HG02588 (cell line): Measurements from ENCODE around the gene MEI1.
"Not testable (repeated sequence)": the region's sequence is repeated elsewhere in the genome, so short reads cannot be mapped to it uniquely, and the experiment has no call there.

Experiments used
- ATAC-seq: cut with Tn5 transposase; IDR thresholded peaks from one replicate; pipeline ENCODE4 v1.9.1; 2021; ENCODE audit warnings: mild to moderate bottlenecking, moderate library complexity; ENCODE audit not compliant: unreplicated experiment

Gene MEI1

DNA sequence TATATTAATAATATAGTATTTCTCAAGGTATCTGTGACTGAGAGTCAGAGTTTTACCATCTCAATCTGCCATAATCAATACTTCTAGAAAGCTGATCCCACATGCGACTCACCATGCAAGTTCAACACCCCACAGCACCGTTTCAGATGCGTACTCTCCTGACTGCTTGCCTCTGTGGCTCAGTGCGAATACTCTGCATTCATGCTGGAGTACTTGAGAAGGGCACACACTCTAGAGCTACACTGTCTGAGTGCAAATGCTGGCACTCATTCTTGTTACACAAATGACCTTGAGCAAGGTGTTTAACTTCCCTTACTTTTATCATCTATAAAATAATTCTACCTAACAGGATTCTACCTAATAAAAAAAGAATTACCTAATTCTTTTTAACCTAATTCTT is 23.2 kb upstream of the MEI1 start:
- ATAC-seq = no peak

DNA sequence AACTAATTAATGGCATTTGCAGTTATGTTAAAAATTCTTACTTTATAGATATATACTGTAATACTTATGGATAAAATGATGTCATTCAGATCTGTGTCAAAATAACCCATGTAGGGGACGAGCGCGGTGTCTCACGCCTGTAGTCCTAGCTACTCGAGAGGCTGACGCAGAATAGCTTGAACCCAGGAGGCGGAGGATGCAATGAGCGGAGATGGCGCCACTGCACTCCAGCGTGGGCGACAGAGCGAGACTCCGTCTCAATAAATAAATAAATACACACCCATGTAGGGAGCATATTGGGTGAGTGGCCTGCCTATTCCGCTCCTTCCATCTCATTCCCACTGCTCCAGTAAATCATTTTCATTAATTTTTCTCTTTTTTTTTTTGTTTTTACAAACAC is 17.7 kb upstream of the MEI1 start:
- no peak for ATAC-seq

- peak; percentile 73 for ATAC-seq
Measured at GRCh38 chr22:41682033-41682807, 17.1 kb upstream of the MEI1 start.

- ATAC-seq = no peak
Measured at GRCh38 chr22:41683052-41683451, 16.3 kb upstream of the MEI1 start.

GRCh38 chr22:41683616-41684015 is 15.7 kb upstream of the MEI1 start:
- ATAC-seq = no peak

DNA sequence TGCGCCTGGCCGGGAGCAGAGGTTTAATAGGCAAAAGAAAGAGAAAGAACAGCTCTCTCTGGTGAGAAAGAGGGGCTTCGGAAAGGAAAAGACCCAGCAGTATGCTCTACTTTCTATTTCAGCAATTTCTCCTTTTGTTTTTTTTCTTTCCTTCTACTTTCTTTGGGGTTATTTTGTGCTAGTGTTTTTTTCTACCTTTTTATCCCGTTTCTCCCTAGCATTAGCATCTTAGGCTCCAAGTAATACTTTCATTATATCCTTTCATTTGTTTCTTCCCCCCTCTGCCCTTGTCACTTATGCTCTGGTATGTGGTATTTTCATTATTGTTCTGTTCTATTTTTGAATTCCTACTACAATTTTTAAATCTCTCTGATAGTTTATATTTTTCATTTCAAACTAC is 15.1 kb upstream of the MEI1 start:
- no peak for ATAC-seq

DNA sequence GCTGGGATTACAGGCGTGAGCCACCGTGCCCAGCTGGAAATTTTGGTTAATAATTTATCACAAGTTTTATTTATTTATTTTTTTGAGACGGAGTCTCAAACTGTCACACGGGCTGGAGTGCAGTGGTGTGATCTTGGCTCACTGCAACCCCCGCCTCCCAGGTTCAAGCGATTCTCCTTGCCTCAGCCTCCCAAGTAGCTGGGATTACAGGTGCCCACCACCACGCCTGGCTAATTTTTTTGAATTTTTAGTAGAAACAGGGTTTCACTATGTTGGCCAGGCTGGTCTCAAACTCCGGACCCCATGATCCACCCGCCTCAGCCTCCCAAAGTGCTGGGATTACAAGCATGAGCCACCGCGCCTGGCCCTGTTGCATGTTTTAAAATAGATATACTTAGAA is 12.4 kb upstream of the MEI1 start:
- ATAC-seq = not testable (repeated sequence)

DNA sequence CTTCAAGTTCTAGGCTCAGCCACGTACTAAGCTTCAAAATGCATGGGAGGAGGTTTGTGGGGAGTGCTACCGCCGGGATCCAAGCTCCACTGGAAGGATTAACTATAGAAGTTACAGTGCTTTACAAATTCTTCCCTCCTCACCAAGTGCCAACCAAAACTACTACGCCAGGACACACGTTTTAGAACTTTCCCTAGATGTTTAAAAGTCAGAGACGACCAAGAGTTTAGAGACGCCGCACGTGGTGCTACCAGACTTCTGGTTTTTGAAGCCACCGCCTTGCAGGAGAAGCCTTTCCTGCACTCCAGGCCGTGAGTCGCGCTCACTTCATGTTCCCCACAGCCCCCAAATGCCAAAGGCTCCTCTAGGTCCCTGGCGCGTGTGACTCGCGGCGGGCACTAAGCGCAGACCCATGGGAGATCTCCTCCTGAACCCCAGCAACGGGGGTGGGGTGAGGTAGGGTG is 11.4 kb upstream of the MEI1 start:
- no peak for ATAC-seq

DNA sequence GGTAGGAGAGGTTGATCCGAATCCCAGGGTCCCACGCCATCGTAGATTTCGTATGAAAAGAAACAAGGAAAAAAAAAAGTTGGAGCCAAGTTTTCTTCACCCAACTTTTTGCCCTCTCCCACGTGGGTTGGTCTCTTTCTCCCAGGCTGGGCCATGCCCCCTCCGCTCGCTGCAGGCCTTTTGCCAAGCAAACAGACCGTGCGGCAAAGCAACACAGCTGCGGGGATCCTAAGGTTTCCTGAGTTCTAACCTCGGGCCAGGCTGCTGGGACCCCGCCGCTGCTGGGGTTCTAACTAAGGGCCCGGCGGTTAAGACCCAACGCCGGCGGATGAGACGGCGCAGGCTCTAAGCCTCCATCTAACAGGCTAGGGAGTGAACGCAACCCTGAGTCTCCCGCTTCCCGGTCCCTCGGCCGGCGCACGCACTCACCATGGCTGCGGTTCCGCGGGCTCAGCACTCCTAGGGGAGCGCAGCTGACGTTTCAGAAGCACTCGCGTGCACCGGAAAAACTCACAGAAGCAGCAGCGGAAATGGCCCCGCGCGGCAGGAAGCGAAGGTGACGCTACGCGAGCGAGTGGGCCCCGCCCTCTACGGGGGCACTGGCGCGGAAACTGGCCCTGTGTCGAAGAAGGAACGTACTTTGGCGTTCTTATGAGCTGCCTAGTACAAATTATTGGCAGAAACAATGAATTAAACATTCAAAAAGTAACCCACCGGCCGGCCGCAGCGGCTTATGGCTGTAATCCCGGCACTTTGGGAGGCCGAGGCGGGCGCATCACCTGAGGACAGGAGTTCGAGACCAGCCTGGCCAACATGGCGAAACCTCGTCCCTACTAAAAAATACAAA is 10.7 kb upstream of the MEI1 start, which contains the start of gene SNU13:
Gene SNU13 (minus strand): TSS at position 503 of the 847 bp plus-strand sequence. CDS start 71 bp downstream, at position 432.
- ATAC-seq = peak; percentile 73

- ATAC-seq = no peak
Measured at GRCh38 chr22:41690476-41690875, 8.8 kb upstream of the MEI1 start.

DNA sequence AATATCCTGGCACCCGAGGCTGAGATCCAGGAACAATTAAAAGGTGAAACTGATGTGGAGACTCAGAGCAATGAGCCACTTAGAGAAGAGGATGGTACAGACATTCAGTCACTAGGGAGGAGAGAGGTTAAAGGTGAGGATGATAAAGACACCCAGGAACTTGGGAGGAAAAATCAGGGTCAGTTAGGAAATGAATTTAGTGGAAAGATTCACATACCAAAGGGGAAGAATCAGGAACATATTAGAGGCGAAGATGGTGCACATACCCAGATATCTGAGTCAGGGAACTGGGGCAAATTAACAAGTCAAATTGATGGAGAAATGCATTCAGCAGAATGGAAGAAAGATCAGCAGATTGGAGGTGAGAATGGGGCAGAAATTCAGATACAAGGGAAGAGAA is 4.1 kb upstream of the MEI1 start:
- ATAC-seq = no peak

GRCh38 chr22:41696703-41697102 is 2.6 kb upstream of the MEI1 start:
- no peak for ATAC-seq

DNA sequence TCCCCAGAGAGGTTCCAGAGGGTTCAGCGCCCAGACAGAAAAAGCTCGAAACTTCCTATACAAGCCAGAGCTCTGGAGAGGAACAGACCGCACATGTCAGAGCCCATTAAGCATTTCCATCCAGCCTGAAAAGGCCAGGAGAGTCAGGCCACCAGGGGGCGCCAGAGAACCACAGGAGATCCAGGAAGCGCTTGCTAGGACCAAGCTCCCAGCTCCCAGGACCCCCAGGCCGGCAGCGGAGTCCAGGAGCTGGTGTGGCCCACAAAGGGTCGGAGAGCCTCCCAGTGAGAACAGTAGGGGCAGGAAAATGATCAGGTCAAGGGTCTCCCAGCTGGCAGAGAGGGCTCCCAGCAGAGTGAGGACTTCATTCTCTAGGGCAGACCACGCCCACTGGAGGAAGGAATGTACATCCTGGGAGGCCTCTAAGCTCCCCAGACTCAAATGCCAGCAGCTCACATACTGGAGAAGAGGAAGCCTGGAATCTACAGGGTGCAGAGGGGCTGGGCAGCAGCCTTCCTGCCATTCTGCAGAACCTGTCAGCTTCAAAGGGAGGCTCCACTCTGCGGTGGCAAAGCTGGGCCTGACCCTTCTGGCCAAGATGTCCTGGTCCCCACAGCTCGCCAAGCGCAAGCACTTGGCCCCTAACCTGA is 2.1 kb upstream of the MEI1 start:
- no peak for ATAC-seq

GRCh38 chr22:41700108-41700364 is 733 bp downstream of the MEI1 start:
- ATAC-seq = no peak

- no peak for ATAC-seq
Measured at GRCh38 chr22:41702763-41703162, 3.5 kb downstream of the MEI1 start.

- no peak for ATAC-seq
Measured at GRCh38 chr22:41709341-41709740, 10.0 kb downstream of the MEI1 start.

DNA sequence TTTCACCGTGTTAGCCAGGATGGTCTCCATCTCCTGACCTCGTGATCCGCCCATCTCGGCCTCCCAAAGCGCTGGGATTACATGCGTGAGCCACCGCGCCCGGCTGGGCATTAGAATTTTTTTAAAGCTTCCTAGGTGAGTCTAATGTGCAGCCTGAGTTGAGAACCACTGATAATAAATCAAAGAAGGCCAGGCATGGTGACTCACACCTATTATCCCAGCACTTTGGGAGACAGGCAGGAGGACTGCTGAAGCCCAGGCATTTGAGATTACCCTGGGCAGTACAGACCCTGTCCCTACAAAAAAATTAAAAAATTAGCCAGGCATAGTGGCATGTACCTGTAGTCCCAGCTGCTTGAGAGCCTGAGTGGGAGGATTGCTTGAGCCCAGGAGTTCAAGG is 13.7 kb downstream of the MEI1 start:
- no peak for ATAC-seq

- no peak for ATAC-seq
Measured at GRCh38 chr22:41722496-41722895, 23.2 kb downstream of the MEI1 start.

DNA sequence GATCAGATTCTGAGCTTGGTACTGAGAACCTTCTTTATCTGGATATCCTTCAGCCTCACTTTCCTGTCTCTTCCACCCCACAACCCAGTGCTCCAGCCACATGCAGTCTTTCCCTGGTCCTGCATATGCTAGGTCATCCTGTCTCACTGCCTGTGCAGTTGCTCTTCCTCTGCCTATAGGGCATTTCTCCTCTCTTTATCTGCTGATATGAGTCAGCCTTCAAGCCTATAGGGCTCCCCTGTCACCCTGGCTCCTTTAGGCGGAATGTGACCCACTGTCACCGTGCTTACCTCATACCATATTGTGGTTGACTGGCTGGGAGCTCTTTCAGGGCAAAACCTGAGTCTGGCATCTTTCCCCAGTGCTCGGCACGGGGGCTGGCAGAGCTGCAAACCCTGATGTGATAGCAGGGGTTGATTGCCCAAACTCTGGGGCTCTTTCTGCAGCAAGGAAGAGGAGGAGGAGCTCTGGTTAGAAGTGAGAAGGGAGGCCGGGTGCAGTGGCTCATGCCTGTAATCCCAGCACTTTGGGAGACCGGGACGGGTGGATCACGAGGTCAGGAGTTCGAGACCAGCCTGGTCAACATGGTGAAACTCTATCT is 26.3 kb downstream of the MEI1 start:
- ATAC-seq = no peak

GRCh38 chr22:41731609-41732008 is 32.3 kb downstream of the MEI1 start:
- ATAC-seq = no peak

DNA sequence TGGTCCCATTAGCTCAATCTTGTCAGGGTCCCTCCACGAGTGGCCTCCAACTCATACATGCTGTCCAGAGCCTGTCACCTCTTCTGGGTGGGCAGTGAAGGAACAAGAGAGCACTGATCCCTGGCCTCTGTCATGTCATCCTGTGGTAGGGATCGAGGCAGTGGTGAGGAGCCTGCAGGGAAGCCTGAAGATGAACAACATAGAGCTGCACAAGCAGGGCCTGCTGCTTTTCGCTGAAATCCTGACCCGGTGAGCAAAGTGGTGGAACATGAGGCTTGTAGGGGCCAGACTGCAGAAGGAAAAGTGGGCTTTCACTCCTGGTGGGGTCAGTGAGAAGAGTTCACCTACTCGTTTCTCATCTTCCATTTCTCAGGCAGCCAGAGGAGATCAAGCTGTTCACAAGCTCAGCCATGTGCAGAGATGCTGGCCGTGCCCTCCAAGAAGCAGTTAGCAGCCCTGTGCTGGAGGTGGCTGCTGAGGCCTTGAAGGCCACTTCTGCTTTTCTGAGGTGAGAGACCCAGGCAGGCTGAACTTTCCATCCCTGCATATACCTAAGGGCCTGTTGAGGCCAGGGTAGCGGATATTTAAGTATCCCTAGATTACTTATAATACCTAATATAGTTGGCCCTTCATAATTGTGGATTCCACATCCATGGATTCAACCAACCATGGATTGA is 32.9 kb downstream of the MEI1 start:
- ATAC-seq = no peak
